ENCODE measurements around the gene NEMP1.
"Not testable (repeated sequence)": the region's sequence is repeated elsewhere in the genome, so short reads cannot be mapped to it uniquely, and the experiment has no call there.

The NEMP1 gene

GRCh38 chr12:57089271-57090245 lies 11.0 kb upstream of the NEMP1 start:
- H3K4me1 ChIP-seq (ENCODE audit: insufficient read depth, low read length), result peaks cover 14% of the 10 kb centered on the region; the same call in 1 of the 2 replicates
- H3K9me3 ChIP-seq (ENCODE audit: control insufficient read depth, insufficient read depth, low read length), result no peaks in the 10 kb centered on the region
- no peaks in the 10 kb centered on the region for H3K36me3 ChIP-seq (ENCODE audit: insufficient read depth, low read length)
- H3K9ac ChIP-seq (ENCODE audit: low read depth, low read length), result peak overlapping the region; percentile 79

- peak within 1 kb of the TSS; percentile 95 for H3K9ac ChIP-seq (ENCODE audit: low read depth, low read length)
- H3K9me3 ChIP-seq (ENCODE audit: control insufficient read depth, insufficient read depth, low read length), result no peaks in the 10 kb centered on the region
- peaks cover 12% of the 10 kb centered on the region; the same call in 1 of the 2 replicates for H3K4me1 ChIP-seq (ENCODE audit: insufficient read depth, low read length)
- H3K36me3 ChIP-seq (ENCODE audit: insufficient read depth, low read length), result no peaks in the 10 kb centered on the region
Measured at GRCh38 chr12:57088354-57089270, 10.0 kb upstream of the NEMP1 start, which contains the start of gene NAB2. NAB2 (plus strand) TSS chr12:57089114; CDS start chr12:57089272, 158 bp downstream.

- Histone ChIP-seq H3K36me3 (ENCODE audit: insufficient read depth, low read length) (no peaks in the 10 kb centered on the region), H3K4me1 (ENCODE audit: insufficient read depth, low read length) (peaks cover 6% of the 10 kb centered on the region; the same call in 1 of the 2 replicates), H3K9ac (ENCODE audit: low read depth, low read length) (peak overlapping the region; percentile 95), H3K9me3 (ENCODE audit: control insufficient read depth, insufficient read depth, low read length) (no peaks in the 10 kb centered on the region)
Measured at GRCh38 chr12:57087691-57088353, 9.2 kb upstream of the NEMP1 start.

- Histone ChIP-seq H3K4me1 (ENCODE audit: insufficient read depth, low read length) (peaks cover 6% of the 10 kb centered on the region; the same call in 1 of the 2 replicates), H3K9ac (ENCODE audit: low read depth, low read length) (peak overlapping the region; percentile 95), H3K9me3 (ENCODE audit: control insufficient read depth, insufficient read depth, low read length) (no peaks in the 10 kb centered on the region), H3K36me3 (ENCODE audit: insufficient read depth, low read length) (no peaks in the 10 kb centered on the region)
Measured at GRCh38 chr12:57087010-57087690, 8.6 kb upstream of the NEMP1 start.

- Histone ChIP-seq H3K9me3 (ENCODE audit: control insufficient read depth, insufficient read depth, low read length) (no peaks in the 10 kb centered on the region), H3K9ac (ENCODE audit: low read depth, low read length) (peak overlapping the region; percentile 95), H3K36me3 (ENCODE audit: insufficient read depth, low read length) (no peaks in the 10 kb centered on the region), H3K4me1 (ENCODE audit: insufficient read depth, low read length) (peaks cover 6% of the 10 kb centered on the region; the same call in 1 of the 2 replicates)
Measured at GRCh38 chr12:57086493-57087009, 8.0 kb upstream of the NEMP1 start.

- no peaks in the 10 kb centered on the region for H3K36me3 ChIP-seq (ENCODE audit: insufficient read depth, low read length)
- H3K9ac ChIP-seq (ENCODE audit: low read depth, low read length), result peak overlapping the region; percentile 95
- no peaks in the 10 kb centered on the region for H3K9me3 ChIP-seq (ENCODE audit: control insufficient read depth, insufficient read depth, low read length)
- H3K4me1 ChIP-seq (ENCODE audit: insufficient read depth, low read length), result peaks cover 6% of the 10 kb centered on the region; the same call in 1 of the 2 replicates
Measured at GRCh38 chr12:57085999-57086492, 7.5 kb upstream of the NEMP1 start.

GRCh38 chr12:57080855-57081254 lies 2.3 kb upstream of the NEMP1 start:
- Histone ChIP-seq H3K4me1 (ENCODE audit: insufficient read depth, low read length) (peaks cover 2% of the 10 kb centered on the region; the same call in 1 of the 2 replicates), H3K36me3 (ENCODE audit: insufficient read depth, low read length) (no peaks in the 10 kb centered on the region), H3K9ac (ENCODE audit: low read depth, low read length) (no peak overlapping the region)

GRCh38 chr12:57079821-57080220 lies 1.2 kb upstream of the NEMP1 start:
- H3K9me3 ChIP-seq (ENCODE audit: control insufficient read depth, insufficient read depth, low read length), result no peaks in the 10 kb centered on the region
- no peaks in the 10 kb centered on the region for H3K4me1 ChIP-seq (ENCODE audit: insufficient read depth, low read length)
- H3K9ac ChIP-seq (ENCODE audit: low read depth, low read length), result no peak overlapping the region
- H3K36me3 ChIP-seq (ENCODE audit: insufficient read depth, low read length), result no peaks in the 10 kb centered on the region

More at GRCh38 chr12:57080855-57081254, 2.3 kb upstream of the NEMP1 start:
- no peaks in the 10 kb centered on the region for H3K9me3 ChIP-seq (ENCODE audit: control insufficient read depth, insufficient read depth, low read length)

- H3K36me3 ChIP-seq (ENCODE audit: insufficient read depth, low read length), result peaks cover 15% of the 10 kb centered on the region
- not testable (repeated sequence) for H3K9ac ChIP-seq (ENCODE audit: low read depth, low read length); H3K4me1 ChIP-seq (ENCODE audit: insufficient read depth, low read length); H3K9me3 ChIP-seq (ENCODE audit: control insufficient read depth, insufficient read depth, low read length)
Measured at GRCh38 chr12:57073566-57074450, 4.8 kb downstream of the NEMP1 start.

- Histone ChIP-seq H3K9ac (ENCODE audit: low read depth, low read length) (no peak overlapping the region), H3K36me3 (ENCODE audit: insufficient read depth, low read length) (peaks cover 17% of the 10 kb centered on the region), H3K4me1 (ENCODE audit: insufficient read depth, low read length) (no peaks in the 10 kb centered on the region), H3K9me3 (ENCODE audit: control insufficient read depth, insufficient read depth, low read length) (no peaks in the 10 kb centered on the region)
Measured at GRCh38 chr12:57072661-57073060, 5.9 kb downstream of the NEMP1 start.

- Histone ChIP-seq H3K4me1 (ENCODE audit: insufficient read depth, low read length) (no peaks in the 10 kb centered on the region), H3K9ac (ENCODE audit: low read depth, low read length) (no peak overlapping the region), H3K36me3 (ENCODE audit: insufficient read depth, low read length) (peaks cover 20% of the 10 kb centered on the region), H3K9me3 (ENCODE audit: control insufficient read depth, insufficient read depth, low read length) (no peaks in the 10 kb centered on the region)
Measured at GRCh38 chr12:57069523-57069922, 9.1 kb downstream of the NEMP1 start.

GRCh38 chr12:57066245-57066644 lies 12.3 kb downstream of the NEMP1 start:
- Histone ChIP-seq H3K9me3 (ENCODE audit: control insufficient read depth, insufficient read depth, low read length) (no peaks in the 10 kb centered on the region), H3K4me1 (ENCODE audit: insufficient read depth, low read length) (no peaks in the 10 kb centered on the region), H3K9ac (ENCODE audit: low read depth, low read length) (no peak overlapping the region), H3K36me3 (ENCODE audit: insufficient read depth, low read length) (peaks cover 23% of the 10 kb centered on the region)

All from ES-I3 (cell line).